A549 (cell line): Measurements from ENCODE around the gene TEKT5.

Experiments
- CEBPB ChIP-seq, 2 experiments: fragments of >200 bp in 1 of 2; sonication (Bioruptor Twin) in 1 of 2; formaldehyde crosslinking in 1 of 2; IDR thresholded peaks; 2 replicates each; pipeline ENCODE4 v1.6.1; 2012 to 2016
- CHD2 ChIP-seq: fragments of 150-350 bp; IDR thresholded peaks from 2 replicates; pipeline ENCODE4 v1.6.1; 2014; ENCODE audit warnings: low read length; ENCODE audit not compliant: partially characterized antibody
- CTCF ChIP-seq: fragments of >200 bp; sonication (Bioruptor Twin); formaldehyde crosslinking; IDR thresholded peaks from 3 replicates; pipeline ENCODE4 v1.5.1; 2016
- EP300 ChIP-seq, 2 experiments: fragments of >200 bp; sonication (Bioruptor Twin); formaldehyde crosslinking; IDR thresholded peaks; 2 replicates in 1 of 2; 3 replicates in 1 of 2; pipeline ENCODE4 v1.6.1; 2016 to 2017
- KDM5A ChIP-seq: fragments of 200-600 bp; sonication (generic); IDR thresholded peaks from 2 replicates; pipeline ENCODE4 v1.6.1; 2016; ENCODE audit warnings: antibody characterized with exemption, mild to moderate bottlenecking
- MAFK ChIP-seq: fragments of 450-650 bp; IDR thresholded peaks from 2 replicates; pipeline ENCODE4 v1.6.1; 2014; ENCODE audit not compliant: partially characterized antibody
- POLR2A ChIP-seq: IDR thresholded peaks from 2 replicates; pipeline ENCODE4 v1.6.1; 2012; ENCODE audit warnings: mild to moderate bottlenecking, low read length
- RAD21 ChIP-seq, 2 experiments: fragments of >200 bp in 1 of 2; sonication (Bioruptor Twin) in 1 of 2; formaldehyde crosslinking in 1 of 2; IDR thresholded peaks in 1 of 2; conservative IDR thresholded peaks in 1 of 2; 2 replicates in 1 of 2; 3 replicates in 1 of 2; pipeline ENCODE4 v1.6.1; 2012 to 2018; ENCODE audit warnings: inconsistent platforms in 1 of 2
- RARB ChIP-seq: fragments of 250-450 bp; sonication (Bioruptor Pico); IDR thresholded peaks from 2 replicates; pipeline ENCODE4 v1.8.0; 2021; ENCODE audit warnings: mild to moderate bottlenecking, moderate library complexity

DNA sequence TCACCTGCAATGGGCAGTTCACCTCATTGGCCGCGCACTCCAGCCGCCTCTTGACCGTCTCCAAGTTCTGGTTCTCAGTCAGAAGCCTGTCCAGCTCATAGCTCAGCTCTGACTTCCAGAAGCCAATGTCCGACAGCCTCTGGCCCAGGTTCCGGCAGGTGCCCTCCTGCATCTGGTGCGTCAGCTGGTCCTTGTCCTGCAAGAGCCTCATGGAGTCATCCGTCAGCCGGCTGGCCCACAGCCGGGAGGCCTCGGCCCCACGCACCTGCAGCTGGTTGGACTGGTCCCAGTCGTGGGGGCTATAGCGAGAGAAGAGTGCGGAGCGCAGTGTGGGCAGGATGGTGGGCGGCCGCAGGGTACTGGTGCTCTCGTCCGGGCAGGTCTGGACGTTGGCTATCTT lies 424 bp downstream of the TEKT5 start:
- TF ChIP-seq KDM5A (no peak), CTCF (no peak), CEBPB (IDR thresholded peaks at IDR 0.05) (no peak), RARB (no peak), MAFK (no peak), CHD2 (no peak), EP300 (IDR thresholded peaks at IDR 0.05) (no peak), RAD21 (conservative IDR thresholded peaks at IDR 0.05 in 1 of 2, IDR thresholded peaks at IDR 0.05 in 1 of 2) (no peak), POLR2A (no peak)
